GM10248 (cell line): Measurements from ENCODE around the gene LRSAM1.

ENCODE experiments used
- CTCF ChIA-PET: fragments of 300-600 bp; sonication (Branson Sonifier 250); formaldehyde crosslinking; extraction: SDS; loops from one replicate; lab custom pipeline; 2021; ENCODE audit warnings: antibody characterized with exemption; lab: Yijun Ruan, JAX
- POLR2A ChIA-PET: fragments of 350-650 bp; sonication (Branson Sonifier 250); formaldehyde crosslinking; extraction: SDS; loops from one replicate; lab custom pipeline; 2020; ENCODE audit warnings: antibody characterized with exemption; lab: Yijun Ruan, JAX
- DNase-seq: peaks from one replicate; pipeline ENCODE4 v3.0.0; 2012; ENCODE audit errors: extremely low spot score
- TF ChIP-seq, protein P1 (sequence below): IDR thresholded peaks from 2 replicates; pipeline ENCODE4 v1.5.1; 2012; ENCODE audit warnings: mild to moderate bottlenecking, low read depth; ENCODE audit errors: extremely low read depth, missing control alignments, control extremely low read depth

Gene LRSAM1

DNA sequence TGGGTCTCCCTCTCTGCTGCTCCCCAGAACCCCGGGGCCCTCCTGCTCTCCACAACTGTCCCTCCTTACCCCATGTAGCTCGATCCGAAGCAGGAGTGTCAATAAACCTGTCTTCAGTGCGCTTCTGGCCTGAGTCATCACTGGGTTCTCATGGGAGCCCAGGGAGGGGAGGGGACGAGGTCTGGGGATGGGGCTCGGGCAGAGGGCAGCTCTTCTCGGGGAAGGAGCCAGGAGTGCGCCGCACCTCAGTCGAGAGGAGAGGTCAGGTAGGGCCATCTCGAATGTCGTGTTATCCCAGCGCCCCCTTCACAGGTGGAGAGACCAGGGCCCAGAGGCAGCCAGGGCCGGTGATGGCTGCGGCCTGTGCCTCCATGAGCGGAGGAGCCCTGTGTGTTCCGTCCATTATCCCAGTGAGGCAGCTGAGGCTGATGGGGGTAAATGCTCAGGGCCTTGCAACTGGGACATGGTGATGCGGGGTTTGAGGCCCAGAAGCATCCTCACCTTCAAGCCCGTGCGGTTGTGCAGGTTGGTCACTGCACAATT, 52.1 kb downstream of the LRSAM1 start:
- ChIA-PET POLR2A (no interaction called here), CTCF (interaction anchor here (0.8 to 3.3 kb wide), 20 partner anchors 9 to 417 kb away, joined by 3 to 21 read pairs (median 4); partner anchors contain the start of genes PTRH1, TOR2A and TTC16)
- DNase-seq: no peak
- TF ChIP-seq, protein P1, sequence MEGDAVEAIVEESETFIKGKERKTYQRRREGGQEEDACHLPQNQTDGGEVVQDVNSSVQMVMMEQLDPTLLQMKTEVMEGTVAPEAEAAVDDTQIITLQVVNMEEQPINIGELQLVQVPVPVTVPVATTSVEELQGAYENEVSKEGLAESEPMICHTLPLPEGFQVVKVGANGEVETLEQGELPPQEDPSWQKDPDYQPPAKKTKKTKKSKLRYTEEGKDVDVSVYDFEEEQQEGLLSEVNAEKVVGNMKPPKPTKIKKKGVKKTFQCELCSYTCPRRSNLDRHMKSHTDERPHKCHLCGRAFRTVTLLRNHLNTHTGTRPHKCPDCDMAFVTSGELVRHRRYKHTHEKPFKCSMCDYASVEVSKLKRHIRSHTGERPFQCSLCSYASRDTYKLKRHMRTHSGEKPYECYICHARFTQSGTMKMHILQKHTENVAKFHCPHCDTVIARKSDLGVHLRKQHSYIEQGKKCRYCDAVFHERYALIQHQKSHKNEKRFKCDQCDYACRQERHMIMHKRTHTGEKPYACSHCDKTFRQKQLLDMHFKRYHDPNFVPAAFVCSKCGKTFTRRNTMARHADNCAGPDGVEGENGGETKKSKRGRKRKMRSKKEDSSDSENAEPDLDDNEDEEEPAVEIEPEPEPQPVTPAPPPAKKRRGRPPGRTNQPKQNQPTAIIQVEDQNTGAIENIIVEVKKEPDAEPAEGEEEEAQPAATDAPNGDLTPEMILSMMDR: no peak

DNA sequence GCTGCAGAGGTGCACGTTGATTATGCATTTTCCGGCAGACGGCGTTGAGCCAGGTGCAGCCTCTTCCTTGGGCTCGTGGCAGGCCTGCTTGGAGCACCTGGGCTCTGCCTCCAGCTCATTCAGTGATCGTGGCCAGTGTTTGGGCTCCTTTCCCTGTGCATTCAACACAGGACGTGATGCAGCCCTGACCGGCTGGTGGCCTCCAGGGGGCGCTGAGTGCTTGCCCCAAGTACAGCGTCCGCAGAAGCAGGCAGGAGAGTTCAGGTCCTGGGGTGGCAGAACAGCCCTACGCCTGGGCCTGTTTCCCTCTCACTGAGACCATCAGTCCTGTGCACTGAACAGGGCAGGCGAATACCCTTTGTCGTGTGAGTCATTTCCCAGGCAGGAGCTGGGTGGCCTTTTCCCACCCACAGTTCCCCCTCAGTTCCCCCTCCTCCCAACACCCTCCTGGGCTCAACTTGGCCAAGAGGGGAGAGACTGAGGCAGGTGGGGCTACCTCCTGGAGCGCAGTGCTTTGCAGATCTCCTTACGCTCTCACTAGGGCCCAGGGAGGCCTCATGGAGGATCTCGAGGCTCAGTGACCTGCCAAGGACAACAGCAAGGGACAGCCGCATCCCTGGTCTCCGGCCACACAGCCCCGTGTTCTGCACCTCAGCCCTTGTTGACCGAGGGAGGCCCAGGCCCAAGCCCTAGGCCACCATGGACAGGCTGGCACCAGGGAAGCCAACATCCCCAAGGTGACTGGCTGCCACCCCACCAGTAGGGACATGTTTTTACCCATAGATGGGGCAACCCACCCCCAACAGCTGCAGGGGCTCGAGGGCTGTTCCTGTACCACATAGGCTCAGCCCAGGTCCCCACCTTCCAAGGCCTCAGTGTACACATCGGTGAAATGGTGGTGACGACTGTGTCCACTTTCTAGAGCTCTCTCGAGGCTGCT, 52.9 kb downstream of the LRSAM1 start:
- peak; percentile 78 for DNase-seq
- CTCF ChIA-PET: interaction anchor here (0.8 to 3.3 kb wide), 19 partner anchors 10 to 417 kb away, joined by 3 to 21 read pairs (median 4); partner anchors contain the start of genes PTRH1, TOR2A and TTC16
- TF ChIP-seq, protein P1: peak; percentile 92
- POLR2A ChIA-PET: no interaction called here

DNA sequence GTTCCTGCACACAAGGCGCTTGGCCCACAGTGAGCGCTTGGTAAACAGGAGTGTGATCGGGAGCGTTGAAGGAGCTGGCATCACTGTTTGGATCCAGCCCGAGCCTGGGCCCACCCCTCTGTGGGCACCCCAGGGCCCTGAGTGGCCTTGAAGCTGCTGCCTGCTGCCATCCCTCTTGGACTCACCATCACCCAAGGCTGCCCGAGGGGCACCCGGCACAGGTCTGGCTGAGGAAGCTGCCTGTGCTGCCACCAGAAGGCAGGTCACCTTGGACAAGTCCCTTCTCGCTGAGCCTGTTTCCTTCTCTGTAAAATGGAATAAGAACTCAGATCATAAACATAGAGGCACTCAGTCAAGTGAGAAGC, 53.6 kb downstream of the LRSAM1 start:
- POLR2A ChIA-PET: no interaction called here
- TF ChIP-seq, protein P1: no peak

DNA sequence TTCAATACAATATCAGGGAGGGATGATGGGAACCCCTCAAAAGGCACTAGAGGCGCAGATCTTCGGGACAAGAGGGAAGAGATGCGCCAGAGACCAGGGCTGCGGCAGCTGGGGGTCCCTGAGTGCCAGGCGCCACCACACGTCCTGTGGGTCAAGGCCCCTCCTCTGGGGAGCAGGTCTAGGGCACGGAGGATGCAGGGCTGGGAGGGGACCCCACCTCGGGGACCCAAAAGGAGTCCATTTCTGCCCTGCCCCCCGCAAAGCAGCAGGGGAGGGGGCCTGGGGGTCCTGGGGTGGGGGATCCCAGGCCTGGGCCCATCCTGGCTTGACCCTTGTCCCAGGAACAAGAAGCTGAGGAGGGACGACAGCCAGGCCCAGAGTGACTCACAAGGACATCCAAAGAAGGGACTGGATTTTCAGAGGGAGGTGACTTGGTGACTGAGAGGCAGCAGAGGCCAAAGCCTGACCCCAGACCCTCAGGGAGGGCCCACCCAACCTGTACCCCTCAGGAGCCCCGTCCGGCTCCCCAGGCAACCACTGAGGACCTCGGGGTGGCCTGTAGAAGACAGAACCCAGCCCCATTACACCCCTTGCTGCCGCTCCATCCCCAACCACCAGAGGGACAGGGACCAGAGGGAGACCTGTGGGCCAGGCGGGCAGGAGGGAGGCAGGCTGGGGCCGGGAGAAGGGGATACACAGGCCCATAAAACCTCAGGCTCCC, 54.2 kb downstream of the LRSAM1 start:
- DNase-seq: peak; percentile 66
- POLR2A ChIA-PET: no interaction called here
- CTCF ChIA-PET: interaction anchor here (1.3 to 3.3 kb wide), 4 partner anchors 13 to 229 kb away, joined by 3 to 21 read pairs (median 9); partner anchors contain the start of gene TOR2A
- TF ChIP-seq, protein P1: peak; percentile 50

More for the DNA sequence above, 53.6 kb downstream of the LRSAM1 start:
- no peak for DNase-seq
- CTCF ChIA-PET: interaction anchor here (1.3 to 3.3 kb wide), 6 partner anchors 11 to 230 kb away, joined by 3 to 21 read pairs (median 6); partner anchors contain the start of gene TOR2A

DNA sequence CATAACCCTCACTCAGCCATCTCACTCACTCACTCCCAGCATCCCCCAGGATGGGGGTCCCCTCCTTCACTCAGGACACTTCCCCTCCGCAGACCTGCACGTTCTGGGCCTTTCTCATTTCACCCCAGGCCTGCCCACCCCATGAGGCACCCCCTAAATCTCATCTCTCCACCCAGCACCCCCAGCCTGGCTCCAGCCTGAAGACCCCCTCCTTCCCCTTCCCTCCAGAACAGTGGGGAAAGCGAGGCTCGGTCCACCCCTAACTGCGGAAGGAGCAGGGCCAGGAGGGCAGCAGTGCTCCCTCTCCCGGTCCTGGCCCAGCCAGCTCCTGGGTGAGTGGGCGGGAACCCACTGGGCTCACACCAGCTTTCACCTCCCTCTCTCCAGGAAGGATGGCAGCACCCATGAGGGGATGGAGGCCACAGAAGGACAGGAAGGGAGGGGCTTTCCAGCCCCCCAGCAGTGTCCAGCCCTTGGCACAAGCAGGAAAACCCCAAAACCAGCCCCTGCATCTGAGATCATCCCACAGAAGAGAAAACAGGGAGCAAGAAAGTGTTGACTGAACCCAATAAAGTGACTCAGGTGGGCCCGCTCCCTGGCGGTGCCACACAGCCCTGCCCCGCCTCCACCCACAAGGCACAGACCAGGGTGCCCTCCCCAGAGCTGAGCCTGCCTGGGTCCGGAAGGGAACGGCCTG, 55.0 kb downstream of the LRSAM1 start:
- DNase-seq: no peak
- POLR2A ChIA-PET: no interaction called here
- CTCF ChIA-PET: interaction anchor here (1.3 to 3.3 kb wide), 2 partner anchors 13 to 78 kb away, joined by 3 to 21 read pairs; no protein-coding TSS in a partner anchor
- TF ChIP-seq, protein P1: no peak
